ENCODE data around the gene PLEKHA4. TPM values are rescaled to one million over a fixed set of nuclear protein-coding genes. Genes with fewer than 3 reads are reported as not detected.
"Not testable (repeated sequence)": the region's sequence is repeated elsewhere in the genome, so short reads cannot be mapped to it uniquely, and the experiment has no call there.

Gene PLEKHA4
- total and polyA plus RNA-seq, 7 donors = 13.8 to 44.7 (median 20.7) TPM

DNA sequence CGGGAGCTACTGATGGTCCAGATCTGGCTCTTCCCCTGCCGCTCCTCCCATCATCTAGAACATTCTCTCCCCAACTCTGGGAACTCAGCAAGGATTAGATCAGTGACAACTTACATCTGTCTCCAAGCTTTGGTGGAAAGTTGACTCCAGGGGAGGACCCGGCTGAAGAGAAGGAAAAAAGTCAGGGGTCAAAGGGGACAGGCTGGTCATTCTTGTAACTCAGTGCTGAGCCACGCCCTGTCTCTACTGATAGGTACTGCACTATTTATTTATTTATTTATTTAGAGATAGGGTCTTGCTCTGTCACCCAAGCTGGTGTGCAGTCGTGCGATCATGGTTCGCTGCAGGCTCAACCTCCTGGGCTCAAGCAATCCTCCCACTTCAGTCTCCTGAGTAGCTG is 14.3 kb downstream of the PLEKHA4 start:
- DNase-seq = no peak
- H3K4me1 ChIP-seq = no peaks in the 10 kb centered on the region
- intact Hi-C loops (cut with DNase I) = no loop called here
- TF ChIP-seq EP300 (IDR thresholded peaks at IDR 0.05) (no peak), POLR2A (IDR thresholded peaks at IDR 0.05) (no peak), POLR2AphosphoS5 (IDR thresholded peaks at IDR 0.05) (no peak)
- TF ChIP-seq, protein P1, sequence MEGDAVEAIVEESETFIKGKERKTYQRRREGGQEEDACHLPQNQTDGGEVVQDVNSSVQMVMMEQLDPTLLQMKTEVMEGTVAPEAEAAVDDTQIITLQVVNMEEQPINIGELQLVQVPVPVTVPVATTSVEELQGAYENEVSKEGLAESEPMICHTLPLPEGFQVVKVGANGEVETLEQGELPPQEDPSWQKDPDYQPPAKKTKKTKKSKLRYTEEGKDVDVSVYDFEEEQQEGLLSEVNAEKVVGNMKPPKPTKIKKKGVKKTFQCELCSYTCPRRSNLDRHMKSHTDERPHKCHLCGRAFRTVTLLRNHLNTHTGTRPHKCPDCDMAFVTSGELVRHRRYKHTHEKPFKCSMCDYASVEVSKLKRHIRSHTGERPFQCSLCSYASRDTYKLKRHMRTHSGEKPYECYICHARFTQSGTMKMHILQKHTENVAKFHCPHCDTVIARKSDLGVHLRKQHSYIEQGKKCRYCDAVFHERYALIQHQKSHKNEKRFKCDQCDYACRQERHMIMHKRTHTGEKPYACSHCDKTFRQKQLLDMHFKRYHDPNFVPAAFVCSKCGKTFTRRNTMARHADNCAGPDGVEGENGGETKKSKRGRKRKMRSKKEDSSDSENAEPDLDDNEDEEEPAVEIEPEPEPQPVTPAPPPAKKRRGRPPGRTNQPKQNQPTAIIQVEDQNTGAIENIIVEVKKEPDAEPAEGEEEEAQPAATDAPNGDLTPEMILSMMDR (IDR thresholded peaks at IDR 0.05) = no peak
- no peak overlapping the region for H3K27ac ChIP-seq
- peaks cover 0 to 6% (median 0%) of the 10 kb centered on the region in 4 donors for H3K36me3 ChIP-seq
- H3K9me3 ChIP-seq = no peaks in the 10 kb centered on the region
- H3K4me3 ChIP-seq = no peak overlapping the region
- H3K27me3 ChIP-seq = no peaks in the 10 kb centered on the region
- 88 to 92% methylated on average over 7 of the region's 7 CpGs for WGBS, 2 donors

DNA sequence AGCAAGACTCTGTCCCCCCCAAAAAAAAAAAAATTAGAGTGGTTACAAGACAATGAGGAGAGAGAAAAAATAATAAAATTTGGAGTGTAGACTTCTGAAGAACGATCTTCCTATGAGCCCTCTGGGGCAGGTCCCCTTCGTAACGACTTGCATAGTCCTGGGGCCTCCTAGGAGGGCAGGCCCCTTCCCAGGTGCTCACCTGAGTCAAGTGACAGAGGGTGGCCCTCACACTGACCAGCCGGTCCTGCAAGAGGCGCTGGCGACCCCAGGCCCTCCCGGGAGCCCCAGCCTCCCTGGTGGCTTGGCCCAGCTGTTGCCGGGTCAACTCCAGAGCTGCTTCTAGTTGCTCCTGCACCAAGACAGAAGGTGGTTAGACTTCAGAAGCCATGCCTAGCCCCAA is 14.9 kb downstream of the PLEKHA4 start:
- intact Hi-C loops (cut with DNase I) = no loop called here
- Histone ChIP-seq H3K27me3 (no peaks in the 10 kb centered on the region), H3K36me3 (peaks cover 0 to 10% (median 0%) of the 10 kb centered on the region in 4 donors), H3K4me1 (no peaks in the 10 kb centered on the region), H3K4me3 (no peak overlapping the region), H3K9me3 (no peaks in the 10 kb centered on the region), H3K27ac (no peak overlapping the region)
- 93 to 94% methylated on average over 8 of the region's 8 CpGs for whole genome bisulfite sequencing, 2 donors
- no peak for TF ChIP-seq EP300 (IDR thresholded peaks at IDR 0.05)
- no peak for TF ChIP-seq POLR2AphosphoS5 (IDR thresholded peaks at IDR 0.05)
- TF ChIP-seq, protein P1 (IDR thresholded peaks at IDR 0.05) = no peak
- TF ChIP-seq POLR2A (IDR thresholded peaks at IDR 0.05) = no peak
- DNase-seq = no peak

DNA sequence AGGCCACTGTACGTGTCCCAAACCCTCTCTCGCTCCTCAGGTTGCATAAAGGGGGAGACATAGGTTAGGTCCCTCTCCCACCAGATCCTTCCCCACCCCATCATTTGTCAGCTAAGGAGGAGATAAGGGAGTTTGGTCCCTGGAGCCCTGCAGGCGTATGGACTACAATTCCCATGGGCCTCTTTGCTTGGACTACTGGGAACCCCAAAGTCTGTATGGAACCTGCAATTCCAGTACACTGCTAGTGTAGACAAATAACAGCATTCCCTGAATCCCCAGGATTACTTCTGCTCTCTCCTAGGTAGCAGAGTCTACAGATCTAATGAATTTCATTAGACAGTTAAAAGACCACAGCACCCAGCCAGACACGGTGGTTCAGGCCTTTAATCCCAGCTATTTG is 16.1 kb downstream of the PLEKHA4 start:
- WGBS, 2 donors = 95% methylated on average over 4 of the region's 4 CpGs
- intact Hi-C loops (cut with DNase I) = no loop called here
- no peaks in the 10 kb centered on the region for H3K9me3 ChIP-seq

DNA sequence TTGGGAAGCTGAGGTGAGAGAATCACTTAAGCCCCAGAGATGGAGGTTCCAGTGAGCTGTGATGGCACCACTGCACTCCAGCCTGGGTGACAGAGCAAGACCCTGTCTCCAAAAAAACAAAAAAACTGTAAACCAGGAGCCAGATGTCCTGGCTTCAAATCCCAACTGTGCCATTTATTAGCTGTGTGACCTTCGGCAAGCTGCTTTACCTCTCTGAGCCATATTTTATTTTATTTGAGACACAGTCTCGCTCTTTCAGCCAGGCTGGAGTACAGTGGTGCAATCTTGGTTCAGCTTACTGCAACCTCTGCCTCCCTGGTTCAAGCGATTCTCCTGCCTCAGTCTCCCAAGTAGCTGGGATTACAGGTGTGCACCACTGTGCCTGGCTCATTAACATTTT is 21.8 kb downstream of the PLEKHA4 start:
- intact Hi-C loops (cut with DNase I); H3K4me3 ChIP-seq; H3K4me1 ChIP-seq; H3K9me3 ChIP-seq; DNase-seq; H3K27ac ChIP-seq; H3K27me3 ChIP-seq: not testable (repeated sequence)
- H3K36me3 ChIP-seq = peaks cover 0 to 32% (median 6%) of the 10 kb centered on the region in 4 donors
- 85 to 95% methylated on average over 3 of the region's 3 CpGs for WGBS, 2 donors

More for the DNA sequence above, 16.1 kb downstream of the PLEKHA4 start:
- Histone ChIP-seq H3K27ac (no peak overlapping the region), H3K4me3 (no peak overlapping the region), H3K4me1 (no peaks in the 10 kb centered on the region), H3K27me3 (no peaks in the 10 kb centered on the region), H3K36me3 (peaks cover 0 to 17% (median 0%) of the 10 kb centered on the region in 4 donors)
- no peak for TF ChIP-seq EP300 (IDR thresholded peaks at IDR 0.05)
- no peak for TF ChIP-seq POLR2A (IDR thresholded peaks at IDR 0.05)
- TF ChIP-seq POLR2AphosphoS5 (IDR thresholded peaks at IDR 0.05) = no peak
- TF ChIP-seq, protein P1 (IDR thresholded peaks at IDR 0.05) = no peak
- no peak for DNase-seq

DNA sequence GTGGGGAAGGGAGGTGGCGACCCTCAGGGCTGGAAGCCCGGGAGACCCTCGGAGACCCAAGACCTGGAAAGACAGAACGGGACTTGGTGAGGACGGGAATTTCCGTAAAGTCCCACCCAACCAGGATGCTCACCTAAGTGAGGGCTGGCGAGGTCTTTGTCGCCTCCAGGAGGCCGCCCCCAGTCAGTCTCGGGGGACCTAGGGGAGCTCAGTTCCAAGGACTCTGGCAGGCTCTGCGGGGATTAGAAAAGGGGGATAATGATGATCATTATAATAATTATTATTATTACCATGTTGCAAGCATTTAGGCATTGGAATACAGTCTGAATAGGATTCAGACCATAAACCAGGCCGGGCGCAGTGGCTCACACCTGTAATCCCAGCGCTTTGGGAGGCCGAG is 23.0 kb downstream of the PLEKHA4 start:
- H3K36me3 ChIP-seq = peaks cover 0 to 32% (median 6%) of the 10 kb centered on the region in 4 donors
- no peaks in the 10 kb centered on the region for H3K4me1 ChIP-seq
- no peaks in the 10 kb centered on the region for H3K9me3 ChIP-seq
- WGBS, 2 donors = 92 to 96% methylated on average over 15 of the region's 15 CpGs
- intact Hi-C loops (cut with DNase I) = no loop called here
- DNase-seq = no peak
- no peak for TF ChIP-seq EP300 (IDR thresholded peaks at IDR 0.05)
- no peak for TF ChIP-seq POLR2AphosphoS5 (IDR thresholded peaks at IDR 0.05)
- no peak for TF ChIP-seq POLR2A (IDR thresholded peaks at IDR 0.05)
- TF ChIP-seq, protein P1 (IDR thresholded peaks at IDR 0.05) = no peak
- H3K4me3 ChIP-seq = no peak overlapping the region
- H3K27me3 ChIP-seq = no peaks in the 10 kb centered on the region
- H3K27ac ChIP-seq = no peak overlapping the region
